Measurements from ENCODE around the gene BTBD16. TPM values are rescaled to one million over a fixed set of nuclear protein-coding genes. Genes with fewer than 3 reads are reported as not detected.
A peak's percentile ranks its signal among the peaks of the same experiment; 100 is the strongest.

Gene BTBD16
- total and polyA plus RNA-seq, 2 of the 4 experiments (the other 2 are of a cell fraction), result not detected

DNA sequence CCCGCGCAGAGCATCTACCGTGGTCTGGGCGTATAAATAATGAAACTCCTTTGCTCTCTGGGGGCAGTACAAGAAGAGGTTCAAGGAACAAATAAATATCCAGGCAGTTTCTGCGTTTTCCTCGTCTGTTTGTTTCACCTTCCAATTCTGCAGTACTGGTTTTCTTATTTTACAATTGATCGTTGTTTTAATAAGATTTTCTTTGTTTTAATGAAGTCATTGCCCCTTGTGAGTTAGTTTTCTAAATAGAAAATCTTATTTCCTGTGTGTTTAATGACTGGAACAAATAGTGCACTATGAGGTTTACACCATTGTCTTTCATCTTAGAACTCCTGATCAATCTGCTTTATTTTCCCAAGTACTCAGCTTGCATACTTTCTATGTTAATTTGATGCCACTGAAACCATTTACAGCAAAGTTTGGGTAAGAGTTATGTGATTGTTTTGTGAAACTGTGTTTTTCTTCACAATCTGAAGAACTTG, 104.6 kb downstream of the BTBD16 start:
- peak overlapping the region; percentile 59; the same call in 1 of the 2 replicates for H2BK120ac ChIP-seq (ENCODE audit: low read depth, low read length)
- ChIA-PET CTCF (no interaction called here), POLR2A (ENCODE audit: unreplicated experiment) (interaction anchor here (0.7 kb wide), 1 partner anchor 263 kb away, joined by 3 read pairs; no protein-coding TSS in a partner anchor)
- no peaks in the 10 kb centered on the region for H4K20me1 ChIP-seq (ENCODE audit: insufficient read depth, low read length)
- no peak overlapping the region for H3K14ac ChIP-seq (replicated peaks; ENCODE audit: low read depth, low read length)
- H2AK5ac ChIP-seq (ENCODE audit: low read depth, low read length), result no peak overlapping the region
- in situ Hi-C loops (cut with MboI; ENCODE audit: low sequenced_read_pairs) (no loop called here), dilution Hi-C loops (cut with HindIII; ENCODE audit: low sequenced_read_pairs, unreplicated experiment) (no loop called here), intact Hi-C loops (cut with micrococcal nuclease) (loop anchor here (5.0 kb wide), 1 partner anchor 47 kb away; no protein-coding TSS in a partner anchor)
- no peak overlapping the region for H3K4ac ChIP-seq (ENCODE audit: low read depth, low read length)
- TF ChIP-seq SMC3 (IDR thresholded peaks at IDR 0.05; ENCODE audit: low read depth, low read length) (no peak), NFE2L2 (IDR thresholded peaks at IDR 0.05; ENCODE audit: low read depth, low read length) (no peak), RCOR1 (IDR thresholded peaks at IDR 0.05; ENCODE audit: insufficient replicate concordance, low read length) (no peak), POLR2A (IDR thresholded peaks at IDR 0.05; ENCODE audit: low read depth, low read length) (no peak), MAZ (IDR thresholded peaks at IDR 0.05; ENCODE audit: borderline replicate concordance, low read depth, low read length) (no peak), CEBPB (IDR thresholded peaks at IDR 0.05; ENCODE audit: low read depth, low read length) (no peak), MAFK (IDR thresholded peaks at IDR 0.05; ENCODE audit: low read depth, low read length) (no peak), CHD1 (IDR thresholded peaks at IDR 0.05; ENCODE audit: low read depth, low read length) (no peak), RAD21 (IDR thresholded peaks at IDR 0.05; ENCODE audit: low read length) (no peak), RFX5 (IDR thresholded peaks at IDR 0.05; ENCODE audit: low read depth, low read length) (no peak), MXI1 (IDR thresholded peaks at IDR 0.05; ENCODE audit: borderline replicate concordance, low read depth, low read length) (no peak), FOS (IDR thresholded peaks at IDR 0.05; ENCODE audit: low read depth, low read length) (no peak)
- TF ChIP-seq, protein P1, sequence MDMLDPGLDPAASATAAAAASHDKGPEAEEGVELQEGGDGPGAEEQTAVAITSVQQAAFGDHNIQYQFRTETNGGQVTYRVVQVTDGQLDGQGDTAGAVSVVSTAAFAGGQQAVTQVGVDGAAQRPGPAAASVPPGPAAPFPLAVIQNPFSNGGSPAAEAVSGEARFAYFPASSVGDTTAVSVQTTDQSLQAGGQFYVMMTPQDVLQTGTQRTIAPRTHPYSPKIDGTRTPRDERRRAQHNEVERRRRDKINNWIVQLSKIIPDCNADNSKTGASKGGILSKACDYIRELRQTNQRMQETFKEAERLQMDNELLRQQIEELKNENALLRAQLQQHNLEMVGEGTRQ (IDR thresholded peaks at IDR 0.05; ENCODE audit: low read depth, low read length), result no peak
- TF ChIP-seq, protein P2, sequence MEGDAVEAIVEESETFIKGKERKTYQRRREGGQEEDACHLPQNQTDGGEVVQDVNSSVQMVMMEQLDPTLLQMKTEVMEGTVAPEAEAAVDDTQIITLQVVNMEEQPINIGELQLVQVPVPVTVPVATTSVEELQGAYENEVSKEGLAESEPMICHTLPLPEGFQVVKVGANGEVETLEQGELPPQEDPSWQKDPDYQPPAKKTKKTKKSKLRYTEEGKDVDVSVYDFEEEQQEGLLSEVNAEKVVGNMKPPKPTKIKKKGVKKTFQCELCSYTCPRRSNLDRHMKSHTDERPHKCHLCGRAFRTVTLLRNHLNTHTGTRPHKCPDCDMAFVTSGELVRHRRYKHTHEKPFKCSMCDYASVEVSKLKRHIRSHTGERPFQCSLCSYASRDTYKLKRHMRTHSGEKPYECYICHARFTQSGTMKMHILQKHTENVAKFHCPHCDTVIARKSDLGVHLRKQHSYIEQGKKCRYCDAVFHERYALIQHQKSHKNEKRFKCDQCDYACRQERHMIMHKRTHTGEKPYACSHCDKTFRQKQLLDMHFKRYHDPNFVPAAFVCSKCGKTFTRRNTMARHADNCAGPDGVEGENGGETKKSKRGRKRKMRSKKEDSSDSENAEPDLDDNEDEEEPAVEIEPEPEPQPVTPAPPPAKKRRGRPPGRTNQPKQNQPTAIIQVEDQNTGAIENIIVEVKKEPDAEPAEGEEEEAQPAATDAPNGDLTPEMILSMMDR (conservative IDR thresholded peaks at IDR 0.05; ENCODE audit: low read depth, low read length), result no peak
- no peak for DNase-seq
- peak overlapping the region; percentile 94 for H2AFZ ChIP-seq (replicated peaks; ENCODE audit: low read length, poor library complexity)
- peak overlapping the region; percentile 75 for H3K4me2 ChIP-seq (ENCODE audit: low read depth, low read length)
- H3K9ac ChIP-seq (ENCODE audit: low read depth, low read length), result peak overlapping the region; percentile 75; the same call in 1 of the 2 replicates
- no CpG with 5 or more reads among the region's 7 CpGs for WGBS, 2 experiments (ENCODE audit: extremely low coverage in 2 of 2, insufficient read length in 1 of 2)
- BruUV-seq (replicated peaks), result no TSS peak
- H2BK20ac ChIP-seq (ENCODE audit: low read depth, low read length), result no peak overlapping the region
- no peak overlapping the region for H3K56ac ChIP-seq (ENCODE audit: extremely low read depth, insufficient read depth, low read length)
- H4K8ac ChIP-seq (ENCODE audit: low read depth in 2 of 2, low read length in 2 of 2), result peak overlapping the region in 1 of 2 experiments; percentile 49; a peak in 1 of 4 replicates
- H4K5ac ChIP-seq (ENCODE audit: low read depth, low read length), result no peak overlapping the region
- no peak for ATAC-seq (ENCODE audit: low read depth)
- H4K91ac ChIP-seq (ENCODE audit: insufficient read depth, low read depth, low read length), result no peak overlapping the region
- no peaks in the 10 kb centered on the region for H3K4me1 ChIP-seq (ENCODE audit: control insufficient read depth, insufficient read depth, low read length)
- H2BK15ac ChIP-seq (ENCODE audit: low read depth, low read length), result no peak overlapping the region
- peak overlapping the region; percentile 100 for H3K4me3 ChIP-seq (ENCODE audit: insufficient read depth, low read depth, low read length)
- H3K79me1 ChIP-seq (ENCODE audit: low read depth in 1 of 2, low read length in 2 of 2), result peaks cover 5 to 18% of the 10 kb centered on the region in 2 experiments; a peak in 3 of 4 replicates
- H2BK5ac ChIP-seq (ENCODE audit: low read depth, low read length, poor library complexity, severe bottlenecking), result no peak overlapping the region
- no peak overlapping the region; the same call in 1 of the 2 replicates for H3K23ac ChIP-seq (ENCODE audit: low read depth, low read length)
- H3K36me3 ChIP-seq (ENCODE audit: control insufficient read depth, insufficient read depth, low read length), result no peaks in the 10 kb centered on the region
- H3K9me3 ChIP-seq (ENCODE audit: control insufficient read depth, insufficient read depth, low read length), result no peaks in the 10 kb centered on the region
- H3K27ac ChIP-seq (ENCODE audit: insufficient read depth, low read length), result no peak overlapping the region
- H3K9me1 ChIP-seq (ENCODE audit: insufficient read depth, low read length), result 0 out of 2 replicates have a peak, but pooled peaks cover 3% of the 10 kb centered on the region
- no peak overlapping the region for H2AK9ac ChIP-seq (replicated peaks; ENCODE audit: low read depth, low read length, poor library complexity)
- no peak overlapping the region for H3K18ac ChIP-seq (ENCODE audit: low read depth, low read length)
- no peaks in the 10 kb centered on the region; the same call in 1 of the 2 replicates for H3K27me3 ChIP-seq (ENCODE audit: control insufficient read depth, insufficient read depth, low read length)

Data from IMR-90 (cell line).